NCI-H1436 treated with DMSO at 0.1 percent for 48 hours (cell line): ENCODE results near the gene ZER1.
A peak's percentile ranks its signal among the peaks of the same experiment; 100 is the strongest.

ENCODE experiments used
- DNase-seq: peaks from one replicate; lab custom pipeline; 2025; lab: John Stamatoyannopoulos, UW

ZER1 gene

DNA sequence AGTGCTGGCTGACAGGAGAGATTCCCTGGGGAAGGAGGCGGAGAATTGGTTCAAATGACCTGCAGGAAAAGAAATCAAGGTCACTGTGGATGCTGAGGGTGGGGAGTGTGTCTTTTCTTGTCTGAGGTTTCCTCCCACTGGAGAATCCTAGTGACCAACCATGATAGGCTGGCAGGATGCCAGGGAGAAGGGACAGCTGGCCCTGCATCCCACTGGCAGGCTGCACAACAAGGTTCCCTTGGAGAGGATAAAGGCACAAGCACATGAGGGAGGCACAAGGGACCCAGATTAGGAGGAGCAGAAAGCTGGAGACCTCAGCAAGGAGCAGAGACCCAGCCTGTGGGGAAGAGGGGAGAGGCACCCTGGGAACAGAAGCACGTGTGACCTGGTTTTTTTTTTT, 36.4 kb downstream of the ZER1 start:
- DNase-seq, result no peak

DNA sequence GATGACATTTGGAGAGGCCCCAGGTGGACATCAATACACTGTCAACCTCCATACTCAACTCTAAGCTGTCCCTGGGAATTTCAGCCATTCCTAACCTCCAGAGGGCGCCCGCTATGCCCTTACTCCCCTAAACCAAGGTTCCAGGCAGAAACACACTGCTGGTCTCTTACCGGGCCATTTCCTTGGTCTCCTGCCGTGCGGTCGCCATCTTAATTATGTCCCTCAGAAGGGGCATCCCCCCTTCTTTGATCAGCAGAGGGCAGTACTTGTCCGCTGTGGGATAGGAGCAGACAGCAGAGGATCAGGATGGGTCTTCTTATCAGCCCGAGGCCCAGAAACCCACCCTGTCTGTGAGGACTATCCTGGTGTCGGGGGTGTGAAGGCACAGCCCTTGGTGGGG, 38.5 kb downstream of the ZER1 start:
- no peak for DNase-seq

GRCh38 chr9:128732576-128732975, 39.2 kb downstream of the ZER1 start:
- DNase-seq, result no peak

- DNase-seq, result no peak
Observed at GRCh38 chr9:128731691-128732090, 40.0 kb downstream of the ZER1 start.

GRCh38 chr9:128731093-128731492, 40.6 kb downstream of the ZER1 start:
- DNase-seq, result no peak

DNA sequence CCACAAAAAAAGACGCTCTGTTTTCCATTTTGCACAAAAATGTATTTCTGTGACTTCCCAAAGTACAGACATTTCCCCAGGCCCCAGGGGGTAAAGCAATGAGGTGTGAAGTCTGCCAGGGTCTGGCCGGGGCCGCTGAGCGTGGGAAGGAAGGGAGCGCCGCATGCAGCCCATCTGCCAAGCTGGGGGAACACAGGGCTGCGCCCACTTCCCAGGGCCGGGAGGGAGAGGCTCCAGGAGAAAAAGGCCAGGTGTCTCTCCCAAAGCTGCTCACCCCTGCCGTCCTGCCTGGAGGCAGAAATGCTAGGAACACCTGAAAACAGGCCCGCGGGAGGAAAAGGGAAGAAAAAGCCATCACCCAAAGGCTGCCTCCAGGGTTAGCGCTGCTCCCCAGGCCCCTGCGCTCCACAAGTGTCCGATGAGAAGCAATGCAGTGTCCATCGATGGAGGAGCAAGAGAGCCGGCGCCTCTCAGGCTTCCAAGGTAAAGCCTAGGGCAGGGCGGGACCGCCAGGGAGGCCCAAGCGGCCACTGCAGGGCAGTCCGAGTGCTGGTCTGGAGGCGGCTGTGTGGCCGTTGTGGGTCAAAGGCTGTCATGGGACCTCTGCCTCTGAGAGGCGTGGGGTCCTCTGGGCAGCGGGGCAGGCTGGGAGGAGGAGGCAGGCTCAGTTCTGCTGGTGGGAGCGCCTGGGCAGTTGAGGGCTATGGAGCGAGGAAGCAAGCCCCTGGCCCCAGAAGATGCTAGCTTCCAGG, 41.8 kb downstream of the ZER1 start:
- no peak for DNase-seq

DNA sequence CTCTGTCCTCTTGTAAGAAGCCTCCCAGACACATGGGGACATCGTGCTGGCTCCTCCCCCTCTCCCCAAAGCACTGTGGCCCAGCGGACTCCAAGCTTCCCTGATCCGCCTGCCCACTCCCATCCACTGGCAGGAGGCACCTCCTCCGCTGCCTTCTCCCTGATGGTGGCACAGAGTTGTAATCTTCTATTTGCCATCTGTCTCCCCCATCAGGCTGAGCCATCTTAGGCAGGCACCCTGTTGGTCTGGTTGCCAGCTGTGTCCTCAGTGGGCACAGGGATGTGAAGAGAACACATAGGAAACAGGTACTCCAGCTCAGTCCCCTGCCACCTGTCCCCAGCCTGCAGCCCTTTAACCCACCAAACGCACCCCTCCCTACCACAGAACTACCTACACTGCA, 42.4 kb downstream of the ZER1 start:
- DNase-seq, result no peak

- no peak for DNase-seq
Observed at GRCh38 chr9:128728298-128728697, 43.4 kb downstream of the ZER1 start.

GRCh38 chr9:128727640-128728248, 44.0 kb downstream of the ZER1 start:
- DNase-seq, result no peak

DNA sequence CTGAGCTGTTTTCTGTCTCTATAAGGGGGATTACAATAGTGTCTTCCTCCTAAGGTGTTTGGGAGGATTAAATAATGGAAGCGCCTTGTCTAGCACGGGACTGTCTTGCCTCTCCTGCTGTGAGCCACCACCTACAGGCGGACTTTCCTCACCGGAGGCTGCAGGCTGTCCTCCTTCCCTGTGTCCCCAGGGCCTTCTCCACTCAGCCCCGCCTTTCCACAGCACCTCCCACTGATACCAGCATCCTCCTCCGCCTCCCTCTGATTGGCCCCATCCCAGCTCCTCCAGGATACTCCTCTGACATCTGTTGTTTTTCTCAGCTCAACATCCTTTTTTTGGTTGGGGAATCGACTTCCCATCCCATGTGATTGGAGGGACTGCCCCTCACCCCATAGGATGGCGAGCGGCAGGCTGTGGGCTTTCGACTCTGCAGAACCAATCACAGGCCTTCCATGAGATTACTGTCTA, 46.9 kb downstream of the ZER1 start:
- DNase-seq, result peak; percentile 90

DNA sequence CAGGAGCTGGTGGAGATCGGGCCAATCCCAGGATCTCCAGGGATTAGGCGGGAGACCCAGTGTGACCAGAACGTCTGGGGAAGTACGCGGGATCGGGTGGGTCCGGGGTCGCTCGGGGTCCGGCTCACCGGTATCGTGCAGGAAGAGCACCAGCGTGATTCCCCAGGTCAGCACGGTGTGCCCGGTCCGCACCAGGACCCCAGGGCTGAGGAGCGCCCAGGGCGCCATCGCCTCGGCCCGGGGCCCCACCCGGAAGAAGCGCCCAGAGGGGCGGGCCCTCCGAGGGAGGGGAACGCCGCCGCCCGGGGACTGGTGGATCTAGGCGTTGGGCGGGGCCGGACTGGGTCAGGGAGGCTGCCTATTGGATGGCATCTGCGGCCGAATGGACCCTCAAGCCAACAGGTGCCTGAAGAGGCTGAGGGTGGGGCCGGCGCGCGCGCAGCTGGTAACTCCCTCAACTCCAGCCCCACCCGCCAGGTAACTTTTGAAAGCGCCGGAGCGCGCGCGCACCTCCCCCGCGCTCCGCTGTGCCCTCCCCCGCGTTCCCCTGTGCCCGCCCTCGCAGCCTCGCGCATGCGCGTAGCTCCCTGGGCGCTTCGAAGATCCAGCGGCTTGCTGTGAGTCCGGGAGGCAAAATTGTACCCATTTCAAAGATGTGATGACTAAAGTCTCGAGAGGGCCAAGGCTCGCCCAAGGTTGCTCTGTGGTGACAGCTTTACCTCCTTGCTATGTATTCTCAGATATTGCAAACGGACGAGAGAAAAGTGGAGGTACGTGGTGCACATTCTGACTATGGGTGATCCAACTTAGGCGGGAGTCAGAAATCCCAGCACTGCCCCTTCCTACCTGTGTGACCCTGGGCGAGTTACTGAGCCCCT, 47.6 kb downstream of the ZER1 start, which contains the start of gene ZDHHC12:
ZDHHC12 (minus strand) TSS at position 262 of the 878 bp plus-strand sequence; CDS start at position 228, 34 bp downstream.
- DNase-seq, result peak; percentile 96

DNA sequence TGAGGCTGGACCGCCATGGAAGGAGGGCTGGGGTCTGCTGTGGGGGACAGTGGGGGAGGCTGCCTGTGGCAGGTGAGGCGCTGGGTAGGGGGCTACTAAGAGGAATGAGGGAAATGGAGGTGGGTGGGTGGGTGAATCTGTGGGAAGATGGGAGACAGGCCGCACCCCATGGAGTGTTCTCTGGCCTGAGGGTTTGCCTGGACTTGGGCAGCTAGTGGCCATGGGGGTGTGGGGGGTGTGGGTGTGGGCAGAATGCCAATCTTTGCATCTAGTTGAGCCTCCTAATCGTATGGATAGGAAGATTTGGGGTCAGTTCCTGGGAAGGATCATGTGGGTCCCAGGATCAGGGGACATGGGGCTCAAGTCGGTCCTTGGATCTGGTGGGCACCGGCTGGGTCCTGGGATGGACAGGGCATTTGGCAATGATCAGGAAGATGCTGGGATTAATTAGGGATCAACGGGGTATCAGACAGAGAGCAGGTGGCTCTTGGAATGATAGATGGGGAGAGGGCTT, 48.3 kb downstream of the ZER1 start:
- DNase-seq, result no peak

GRCh38 chr9:128722380-128723351, 49.1 kb downstream of the ZER1 start:
- no peak for DNase-seq

- DNase-seq, result no peak
Observed at GRCh38 chr9:128721487-128722010, 50.2 kb downstream of the ZER1 start.

DNA sequence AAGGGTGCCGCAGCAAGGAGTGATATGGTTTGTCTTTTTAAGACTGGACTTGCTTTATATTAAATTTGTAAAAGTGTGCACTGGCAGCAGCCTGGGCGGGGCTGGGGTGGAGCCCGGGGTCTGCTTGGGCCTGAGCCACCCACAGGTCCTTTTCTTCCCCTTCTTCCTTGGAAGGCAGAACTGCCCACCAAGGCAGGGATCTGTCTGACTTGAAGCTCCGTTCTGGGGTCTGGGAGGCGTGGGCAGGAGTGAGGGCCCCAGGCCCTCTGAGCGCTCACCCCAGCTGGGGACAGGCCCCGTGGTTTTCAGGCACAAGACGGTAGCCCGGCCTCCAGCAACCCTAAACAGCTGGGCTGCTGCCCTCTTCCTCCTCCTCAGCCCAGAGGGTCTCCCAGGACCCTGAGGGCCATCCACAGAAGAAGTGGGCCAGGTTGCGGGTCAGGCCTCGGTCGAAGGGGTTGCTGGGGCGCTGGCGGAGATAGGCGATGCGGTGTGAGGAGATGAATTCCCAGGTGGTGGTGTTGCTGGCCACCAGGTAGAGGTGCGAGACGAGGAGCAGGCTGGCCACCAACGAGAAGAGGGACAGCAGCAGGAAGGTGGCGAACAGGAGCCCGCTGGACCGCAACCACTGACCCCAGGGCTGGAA, 50.8 kb downstream of the ZER1 start:
- no peak for DNase-seq

GRCh38 chr9:128719919-128720605, 51.7 kb downstream of the ZER1 start:
- DNase-seq, result no peak

- DNase-seq, result no peak
Observed at GRCh38 chr9:128718475-128718874, 53.3 kb downstream of the ZER1 start.

GRCh38 chr9:128718047-128718446, 53.7 kb downstream of the ZER1 start:
- DNase-seq, result no peak

GRCh38 chr9:128716581-128717254, 55.0 kb downstream of the ZER1 start:
- DNase-seq, result no peak
